GM19239 (cell line): ENCODE results near the gene RTN4R.

Experiments
- DNase-seq: peaks from one replicate; pipeline ENCODE4 v3.0.0; 2011; ENCODE audit warnings: low spot score; ENCODE audit not compliant: insufficient read length
- FAIRE-seq: peaks from 2 replicates; lab custom pipeline; 2011; peaks lifted over from hg19 to GRCh38; lab: Jason Lieb, UNC

RTN4R gene

DNA sequence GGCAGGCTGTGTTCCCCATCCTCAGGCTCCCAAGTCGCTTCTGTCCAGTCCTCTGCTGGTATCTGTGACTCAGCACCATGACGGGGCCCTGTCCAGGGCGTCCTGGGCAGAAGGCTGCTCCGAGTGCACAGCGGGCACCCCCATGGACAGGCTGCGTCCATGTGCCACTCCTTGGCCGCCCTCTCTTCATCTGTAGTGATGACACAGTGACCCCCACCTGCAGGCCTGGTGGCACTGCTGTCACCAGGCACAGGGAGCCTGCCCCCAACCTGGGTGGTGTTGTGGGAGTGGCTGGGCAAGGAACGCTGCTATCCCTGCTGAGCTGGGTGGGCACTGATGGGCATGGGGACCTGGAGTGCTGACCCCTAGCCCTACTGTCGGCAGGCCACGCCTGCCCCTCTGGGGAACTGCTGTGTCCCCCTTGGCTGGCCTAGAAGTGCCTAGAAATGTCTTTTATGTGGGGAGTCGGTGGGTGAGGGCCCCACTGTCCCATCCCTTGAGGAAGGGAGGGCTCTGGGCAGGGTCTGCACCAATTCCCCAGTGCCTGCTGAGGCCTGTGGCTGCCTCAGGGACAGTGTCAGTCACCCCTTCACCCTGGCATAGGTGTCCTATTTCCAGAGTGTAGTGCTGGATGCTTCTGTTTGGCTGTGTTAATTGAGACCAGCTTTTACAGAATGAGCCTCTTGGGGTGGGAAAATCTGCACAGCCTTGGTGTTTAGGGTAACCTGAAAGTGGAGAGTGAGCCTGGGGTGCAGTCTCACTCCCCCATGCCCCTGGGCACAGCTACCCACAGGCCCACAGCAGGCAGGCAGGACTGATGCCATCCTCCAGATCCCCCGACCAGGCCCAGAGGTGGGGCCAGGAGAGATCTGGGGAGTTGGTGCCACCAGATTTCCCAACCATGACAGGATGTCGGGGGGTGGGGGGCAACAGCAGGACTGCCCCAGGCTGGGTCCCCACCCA is 34.5 kb downstream of the RTN4R start:
- FAIRE-seq: no peak
- no peak for DNase-seq

DNA sequence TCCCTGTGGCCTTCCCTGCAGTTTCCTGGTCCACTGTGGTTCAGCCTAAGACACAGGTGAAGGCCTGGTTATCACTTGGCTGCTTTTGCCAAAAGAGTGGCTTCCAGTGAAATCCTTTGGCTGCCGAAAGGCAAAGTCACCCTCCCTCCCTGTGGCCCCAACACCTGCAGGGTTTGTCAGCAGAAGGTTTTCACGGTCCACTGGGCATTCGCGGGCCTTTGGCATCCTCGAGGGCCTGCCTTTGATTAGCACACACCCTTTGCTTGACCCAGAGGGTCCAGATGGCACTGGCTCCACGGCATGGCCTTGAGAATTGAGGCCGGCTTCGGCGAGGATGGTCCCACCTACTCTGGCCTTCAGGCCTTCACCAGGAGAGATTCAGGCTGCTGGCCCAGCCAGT is 35.3 kb downstream of the RTN4R start:
- DNase-seq: no peak
- no peak for FAIRE-seq

DNA sequence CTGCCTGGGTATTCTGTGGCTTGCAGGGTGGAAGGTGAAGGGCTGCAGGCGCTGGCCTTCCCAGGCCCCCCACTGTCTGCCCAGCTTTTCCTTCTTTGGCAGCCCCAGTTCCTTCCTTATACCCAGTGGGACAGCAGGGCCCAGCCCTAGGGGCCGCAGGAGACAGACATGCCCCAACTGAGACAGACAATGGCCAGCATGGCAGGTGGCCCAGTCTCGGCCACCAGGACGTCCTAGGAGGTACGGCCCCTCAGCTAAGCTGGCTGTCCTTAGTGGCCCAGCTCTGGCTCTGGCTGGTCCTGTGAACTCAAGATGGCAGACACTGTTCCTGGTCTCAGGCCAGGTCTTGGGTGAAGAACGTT is 35.9 kb downstream of the RTN4R start:
- no peak for DNase-seq
- no peak for FAIRE-seq

DNA sequence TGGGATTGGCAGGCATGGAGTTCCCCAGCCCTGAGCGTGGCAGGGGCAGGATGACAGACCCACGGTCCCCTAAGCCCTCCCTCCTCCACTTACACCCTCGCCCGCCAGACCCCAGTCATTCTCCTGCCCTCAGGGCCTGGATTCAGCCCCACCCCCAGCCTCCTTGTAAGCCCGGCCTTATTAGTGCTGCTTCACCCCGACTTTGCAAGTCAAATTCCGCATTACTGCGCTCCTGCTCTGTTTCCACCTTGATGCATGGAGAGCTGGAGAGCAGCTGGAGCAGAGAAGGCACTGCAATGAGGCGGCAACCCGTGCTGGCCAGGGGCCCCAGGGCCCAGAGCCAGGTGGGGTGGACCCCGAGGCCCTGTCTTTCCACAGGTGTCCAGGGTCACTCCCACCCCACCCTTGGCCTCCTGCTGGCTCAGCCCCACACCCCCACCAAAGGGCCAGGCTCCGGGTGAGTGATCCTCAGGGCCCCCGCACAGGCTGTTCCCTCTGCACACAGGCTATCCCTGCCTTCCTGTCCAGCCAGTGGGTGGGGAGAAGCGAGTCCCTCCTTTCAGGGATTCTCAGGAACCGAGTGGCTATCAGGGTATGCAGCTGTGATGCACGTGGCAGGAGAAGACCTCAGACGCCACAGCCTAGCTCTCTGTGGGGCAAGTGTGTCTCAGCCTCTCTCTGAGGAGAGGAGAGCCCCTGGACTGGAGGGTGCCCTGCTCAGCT is 36.4 kb downstream of the RTN4R start:
- FAIRE-seq: no peak
- DNase-seq: no peak

DNA sequence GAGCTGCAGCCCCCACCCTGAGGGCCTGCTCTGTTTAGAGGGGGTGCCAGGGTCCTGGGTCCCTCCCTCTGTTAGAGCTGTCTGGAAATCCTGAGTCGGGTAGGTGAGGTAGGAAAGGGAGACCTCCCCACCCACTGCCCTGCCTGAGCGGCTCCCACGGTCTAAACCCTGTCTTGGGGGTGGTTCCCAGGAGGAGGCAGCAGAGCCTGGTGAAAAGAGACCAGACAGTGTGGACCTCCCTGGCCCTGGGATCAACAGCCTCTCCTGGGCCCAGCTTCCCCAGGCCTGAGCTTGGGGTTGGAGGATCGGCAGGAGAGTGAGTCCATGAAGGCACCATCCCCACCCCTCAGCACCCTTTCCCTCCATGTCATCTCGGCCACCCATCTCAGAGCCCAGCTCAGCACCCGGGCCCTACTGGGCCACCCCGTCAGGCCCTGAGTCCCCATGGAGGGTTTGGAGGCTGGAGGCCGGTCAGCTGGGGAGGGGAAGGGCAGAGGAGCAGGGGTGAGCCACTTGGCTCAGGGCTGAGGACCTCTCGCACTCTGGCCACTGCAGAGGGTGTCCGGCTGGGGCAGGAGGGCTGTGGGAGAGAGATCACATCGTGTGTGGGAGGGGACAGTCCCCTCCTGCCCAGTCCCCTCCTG is 37.2 kb downstream of the RTN4R start:
- DNase-seq (no peak), FAIRE-seq (no peak)

DNA sequence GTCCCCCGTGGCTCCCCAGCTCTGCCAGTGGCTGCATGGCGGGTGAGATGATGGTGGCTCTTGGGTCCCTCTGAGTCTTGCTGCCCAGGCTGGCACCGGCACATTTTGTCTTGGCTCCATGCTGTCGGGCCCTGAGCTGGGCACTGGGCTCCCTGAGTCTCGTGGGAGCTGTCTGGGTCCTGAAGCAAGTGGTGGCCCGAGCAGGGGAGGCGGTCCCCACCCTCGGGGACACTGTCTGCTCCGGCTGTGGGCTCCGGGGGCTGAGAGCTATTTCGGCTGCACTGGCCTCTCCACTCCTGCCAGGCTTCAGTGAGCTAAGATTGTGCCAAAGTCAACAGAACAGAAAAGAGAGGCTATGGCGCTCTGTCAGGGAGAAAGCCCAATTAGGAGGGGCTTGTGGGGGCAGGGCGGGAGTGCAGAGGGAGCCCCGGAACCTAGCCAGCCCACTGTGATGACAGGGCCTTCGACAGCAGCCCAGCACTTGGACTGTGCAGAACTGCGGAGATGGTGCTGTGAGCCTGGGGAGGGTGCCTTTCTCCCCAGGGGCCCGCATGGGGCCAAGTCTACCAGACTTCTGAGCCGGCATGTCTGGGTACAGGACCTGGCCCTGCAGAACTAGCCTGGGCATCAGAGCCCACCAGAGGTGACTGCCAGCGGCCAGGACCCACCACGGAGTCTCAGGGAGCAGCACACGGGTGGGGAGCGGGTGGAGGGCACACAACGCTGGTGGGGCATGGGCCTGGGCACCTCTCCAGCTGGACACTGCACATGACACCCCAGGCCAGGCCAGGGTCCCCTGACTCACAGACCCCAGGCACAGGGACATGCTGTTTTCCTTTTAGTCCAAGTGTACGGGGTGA is 38.0 kb downstream of the RTN4R start:
- FAIRE-seq: no peak
- DNase-seq: no peak

DNA sequence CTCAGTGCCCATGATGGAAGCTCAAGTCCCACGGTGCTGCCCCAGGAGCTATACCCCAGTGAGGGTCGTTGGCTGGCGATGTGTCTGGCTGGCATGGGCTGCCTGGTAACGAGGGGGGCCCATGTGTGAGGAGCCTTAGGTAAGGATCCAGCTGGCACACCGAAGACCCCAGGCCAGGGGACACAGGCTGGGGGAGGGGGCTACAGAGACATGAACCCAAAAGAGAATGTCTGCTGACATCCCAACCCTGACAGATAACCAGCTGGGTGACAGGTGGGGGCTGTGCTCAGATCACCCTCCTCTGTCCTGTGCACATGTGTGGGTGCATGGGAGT is 39.2 kb downstream of the RTN4R start:
- no peak for FAIRE-seq
- no peak for DNase-seq

DNA sequence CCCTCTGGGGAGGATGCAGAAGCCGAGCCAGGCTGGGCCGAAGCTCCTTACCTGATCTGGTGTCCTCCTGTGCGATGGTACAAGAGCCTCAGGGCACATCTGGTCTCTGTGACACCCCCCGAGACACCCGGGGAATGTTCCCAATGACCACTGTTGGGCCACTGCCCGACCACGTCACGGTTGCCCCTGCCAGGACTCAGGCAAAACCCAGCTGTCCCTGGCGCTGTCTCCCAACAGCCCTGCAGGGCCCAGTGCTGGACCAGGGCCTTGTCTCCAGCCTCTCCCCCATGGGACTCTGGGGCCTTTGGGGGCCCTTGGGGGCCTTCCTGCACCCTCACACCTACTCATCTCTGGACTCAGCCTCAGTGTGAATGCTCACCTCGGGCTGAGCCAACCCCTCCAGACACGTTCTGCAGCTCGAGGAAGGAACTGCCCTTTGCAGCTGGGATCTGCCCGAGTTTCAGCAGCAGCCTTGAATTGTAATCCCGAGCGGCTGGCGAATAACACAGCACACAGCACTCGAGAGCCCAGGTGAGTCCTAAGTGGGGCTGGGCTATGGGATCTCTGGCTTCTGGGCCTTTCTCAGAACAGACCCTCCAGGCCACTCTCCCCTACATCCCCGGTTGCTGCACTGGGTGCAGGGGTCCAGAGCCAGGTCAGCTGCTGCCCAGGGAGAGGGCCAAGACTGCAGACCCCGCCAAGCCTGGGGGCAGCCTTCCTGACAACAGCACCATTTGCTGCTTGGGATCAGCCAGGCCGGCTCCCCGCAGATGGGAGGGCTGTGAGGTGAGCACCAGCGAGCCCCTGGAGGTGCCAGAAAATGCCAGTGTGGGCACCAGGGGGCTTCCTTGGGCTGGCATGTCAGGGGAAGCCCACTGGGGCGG is 39.8 kb downstream of the RTN4R start:
- no peak for FAIRE-seq
- DNase-seq: no peak

DNA sequence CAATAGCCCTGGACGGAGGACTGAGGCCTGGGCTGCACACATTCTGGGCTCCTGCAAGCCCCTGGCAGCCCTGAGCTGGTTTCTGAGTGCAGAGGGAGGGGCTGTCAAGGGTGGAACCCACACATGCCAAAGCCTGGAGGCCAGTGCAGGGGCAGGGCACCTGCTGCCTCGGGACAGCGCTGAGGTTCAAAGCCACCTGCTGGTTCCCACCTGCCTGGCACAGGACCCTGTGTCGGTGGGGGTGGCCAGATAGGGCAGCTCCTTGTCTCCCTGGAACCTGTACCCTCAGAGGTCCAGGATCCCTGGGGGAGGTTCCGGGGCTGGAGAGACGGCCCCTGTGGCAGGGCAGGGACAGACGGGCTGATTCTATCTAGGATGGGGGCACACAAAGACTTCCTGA is 40.8 kb downstream of the RTN4R start:
- FAIRE-seq (no peak), DNase-seq (no peak)

DNA sequence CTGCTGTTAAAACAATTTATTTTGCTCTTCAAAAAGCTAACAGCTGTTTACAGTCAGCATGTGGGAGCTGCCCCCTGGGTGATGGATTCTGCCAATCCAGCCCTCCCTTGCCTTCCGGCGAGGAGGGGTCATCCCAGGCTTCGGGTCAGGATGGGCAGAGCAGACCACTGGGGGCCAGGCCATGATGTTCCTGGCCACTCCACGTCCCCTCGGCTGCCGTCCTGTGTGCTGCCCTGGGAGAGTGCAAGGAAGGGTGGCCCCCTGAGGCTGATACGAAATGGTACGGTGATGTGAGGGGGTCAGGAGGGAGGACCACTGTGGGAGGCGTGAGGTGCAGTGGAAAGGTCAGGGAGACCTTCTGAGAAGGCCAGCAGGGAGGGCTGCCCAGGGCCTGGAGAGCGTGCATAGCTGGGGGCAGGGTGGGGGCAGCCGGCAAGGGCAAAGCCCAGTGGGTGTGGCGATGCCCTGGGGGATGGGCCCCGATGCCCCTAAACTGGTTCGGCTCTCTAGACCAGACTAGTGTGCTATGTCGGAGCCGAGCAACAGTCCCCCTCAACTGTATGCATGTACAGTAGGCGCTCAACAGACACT is 41.3 kb downstream of the RTN4R start:
- DNase-seq: no peak
- FAIRE-seq: no peak

DNA sequence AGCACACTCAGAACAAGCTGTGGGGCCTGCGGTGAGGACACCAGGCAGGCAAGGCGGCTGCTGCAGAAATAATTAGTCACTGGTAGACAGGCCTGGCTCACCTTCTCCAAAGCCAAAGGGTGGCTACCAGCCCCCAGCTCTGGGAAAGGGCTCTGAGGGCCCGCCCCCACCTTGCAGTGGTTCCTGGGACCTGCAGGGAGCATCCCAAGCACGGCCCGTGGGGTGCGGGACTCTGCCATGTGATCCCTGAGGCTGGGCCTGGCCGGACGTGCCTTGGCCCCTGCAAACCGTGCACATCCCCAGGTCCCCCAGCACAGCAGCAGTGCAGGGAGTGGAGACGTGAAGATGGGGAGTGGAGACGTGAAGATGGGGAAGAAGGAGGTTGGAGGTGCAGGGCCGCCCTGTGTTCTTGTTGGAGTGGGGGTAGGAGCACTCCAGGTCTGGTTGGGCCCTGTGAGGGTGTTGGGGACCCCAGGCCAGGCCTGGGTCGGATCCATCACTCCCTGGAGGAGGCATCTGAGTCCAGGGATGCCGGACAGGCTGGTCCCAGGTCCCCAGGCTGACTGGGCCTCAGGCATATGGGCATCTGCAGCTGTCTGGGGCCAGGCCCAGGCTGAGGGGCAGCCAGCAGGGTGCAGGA is 41.9 kb downstream of the RTN4R start:
- FAIRE-seq (no peak), DNase-seq (no peak)

DNA sequence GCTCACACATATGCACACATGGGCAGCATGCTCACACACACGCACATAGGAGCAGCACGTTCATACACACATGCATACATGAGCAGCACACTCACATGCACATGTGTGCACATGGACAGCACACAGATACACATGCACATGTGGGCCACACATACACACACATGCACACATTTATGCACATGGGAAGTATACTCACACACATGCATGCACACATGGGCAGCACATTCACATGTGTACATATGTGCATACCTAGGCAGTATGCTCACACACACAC is 42.5 kb downstream of the RTN4R start:
- FAIRE-seq: no peak
- no peak for DNase-seq

DNA sequence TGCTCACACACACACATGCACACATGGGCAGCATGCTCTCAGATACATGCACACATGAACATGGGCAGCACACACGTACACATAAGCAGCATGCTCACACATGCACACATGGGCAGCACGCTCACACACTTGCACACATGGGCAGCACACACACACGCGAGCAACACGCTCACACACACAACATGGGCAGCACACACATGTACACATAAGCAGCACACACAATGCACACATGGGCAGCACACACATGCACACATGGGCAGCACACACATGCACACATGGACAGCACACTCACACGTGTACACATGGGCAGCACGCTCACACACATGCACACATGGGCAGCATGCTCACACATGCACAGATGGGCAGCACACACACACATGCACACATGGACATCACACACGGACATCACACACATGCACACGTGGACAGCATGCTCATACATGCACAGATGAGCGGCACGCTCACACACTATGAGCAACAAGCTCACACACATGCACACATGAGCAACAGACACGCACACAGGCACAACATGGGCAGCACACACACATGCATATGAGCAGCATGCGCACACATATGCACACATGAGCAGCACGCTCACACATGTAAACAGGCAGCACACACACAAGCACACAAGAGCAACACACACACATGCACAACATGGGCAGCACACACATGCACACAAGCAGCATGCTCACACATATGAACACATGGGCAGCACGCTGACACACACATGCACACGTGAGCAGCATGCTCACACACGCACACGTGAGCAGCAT is 43.0 kb downstream of the RTN4R start:
- FAIRE-seq: no peak
- DNase-seq: no peak

DNA sequence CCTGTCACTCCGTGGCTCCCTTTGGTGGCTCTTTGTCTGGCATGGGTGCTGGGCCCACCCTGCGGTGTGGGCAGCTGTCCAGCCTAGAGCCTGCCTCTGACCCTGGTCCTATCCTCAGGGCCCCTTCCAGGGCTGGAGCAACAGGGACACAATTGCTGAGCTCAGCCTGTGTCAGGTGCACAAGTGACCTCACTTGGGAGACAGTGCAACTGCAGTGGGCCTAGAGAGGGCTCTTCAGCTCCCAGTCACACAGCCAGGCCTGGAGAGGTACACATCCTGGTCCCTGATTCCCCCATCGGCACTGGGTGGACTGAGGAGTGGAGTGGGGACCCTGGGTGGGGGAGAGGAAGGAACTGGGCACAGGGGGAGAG is 43.9 kb downstream of the RTN4R start:
- FAIRE-seq: no peak
- no peak for DNase-seq

DNA sequence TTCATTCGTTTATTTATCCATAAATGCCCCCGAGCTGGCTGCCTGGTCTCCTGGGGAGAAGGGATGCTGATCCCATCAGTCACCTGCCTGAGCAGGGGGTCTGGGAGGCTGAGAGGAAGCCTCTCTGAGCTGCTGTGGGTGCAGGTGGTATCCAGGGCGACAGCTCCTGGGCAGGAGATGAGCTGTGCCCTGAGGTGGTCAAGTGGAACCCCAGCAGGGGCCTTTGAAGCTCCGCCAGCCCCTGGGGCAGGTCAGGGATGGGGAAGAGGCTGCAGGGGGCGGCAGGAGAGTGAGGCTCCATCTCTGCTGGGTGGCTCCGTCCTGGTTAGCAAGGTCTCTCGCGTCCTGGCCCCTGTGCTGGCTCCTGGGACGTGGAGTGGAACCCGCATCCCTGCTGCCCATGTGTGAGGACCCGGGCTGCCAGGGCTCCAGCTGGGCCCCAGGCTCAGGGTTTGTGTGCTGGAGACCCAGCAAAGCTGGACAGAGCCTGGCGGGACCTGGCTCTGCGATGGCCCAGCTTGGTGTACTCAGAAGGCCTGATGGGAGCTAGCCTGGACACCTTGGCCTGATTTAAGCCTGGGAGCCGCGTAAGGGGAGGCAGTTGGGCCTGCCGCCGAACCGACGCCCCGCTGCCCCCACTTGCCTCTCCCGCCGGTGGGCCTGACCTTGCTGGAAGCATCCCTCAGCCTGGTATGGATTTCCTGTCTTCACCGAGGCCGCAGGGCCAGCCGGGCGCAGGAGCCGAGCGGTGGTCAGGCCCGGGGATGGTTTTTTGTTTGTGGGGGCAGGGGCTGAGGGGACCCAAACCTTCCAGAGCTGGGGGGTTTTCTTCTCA is 44.5 kb downstream of the RTN4R start:
- FAIRE-seq (no peak), DNase-seq (no peak)

DNA sequence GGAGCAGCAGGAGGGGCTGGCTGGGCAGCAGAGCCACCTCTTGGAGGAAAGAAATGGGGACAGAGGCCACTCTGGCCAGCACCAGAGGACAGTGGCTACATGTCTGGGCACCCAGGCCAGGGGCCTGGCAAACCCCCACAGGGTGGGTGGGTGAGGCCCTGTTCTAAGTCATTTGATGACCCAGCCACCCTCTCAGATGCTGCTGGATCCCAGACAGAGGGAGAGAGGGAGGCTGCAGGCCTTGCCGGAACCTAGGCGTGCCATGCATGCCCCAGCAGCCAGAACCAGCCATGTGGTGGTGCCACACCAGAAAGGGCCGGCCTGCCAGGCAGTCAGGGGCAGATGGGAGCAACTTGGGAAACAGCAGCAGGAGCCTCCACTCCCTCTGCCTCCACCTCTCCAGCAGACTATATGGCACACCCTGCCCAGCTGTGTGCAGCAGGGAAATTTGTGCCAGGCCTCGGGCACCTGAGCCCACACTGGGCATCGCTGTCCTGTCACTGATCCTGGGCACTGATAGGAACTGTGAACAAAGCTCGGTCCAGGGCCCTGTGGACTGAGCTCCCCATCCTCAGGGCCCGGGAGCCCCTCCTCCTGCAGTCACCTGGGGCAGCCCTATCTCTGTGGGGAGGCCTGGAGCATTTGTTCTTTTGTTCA is 45.2 kb downstream of the RTN4R start:
- DNase-seq (no peak), FAIRE-seq (no peak)
